ENCODE data around the gene BPIFB3.

The BPIFB3 gene

DNA sequence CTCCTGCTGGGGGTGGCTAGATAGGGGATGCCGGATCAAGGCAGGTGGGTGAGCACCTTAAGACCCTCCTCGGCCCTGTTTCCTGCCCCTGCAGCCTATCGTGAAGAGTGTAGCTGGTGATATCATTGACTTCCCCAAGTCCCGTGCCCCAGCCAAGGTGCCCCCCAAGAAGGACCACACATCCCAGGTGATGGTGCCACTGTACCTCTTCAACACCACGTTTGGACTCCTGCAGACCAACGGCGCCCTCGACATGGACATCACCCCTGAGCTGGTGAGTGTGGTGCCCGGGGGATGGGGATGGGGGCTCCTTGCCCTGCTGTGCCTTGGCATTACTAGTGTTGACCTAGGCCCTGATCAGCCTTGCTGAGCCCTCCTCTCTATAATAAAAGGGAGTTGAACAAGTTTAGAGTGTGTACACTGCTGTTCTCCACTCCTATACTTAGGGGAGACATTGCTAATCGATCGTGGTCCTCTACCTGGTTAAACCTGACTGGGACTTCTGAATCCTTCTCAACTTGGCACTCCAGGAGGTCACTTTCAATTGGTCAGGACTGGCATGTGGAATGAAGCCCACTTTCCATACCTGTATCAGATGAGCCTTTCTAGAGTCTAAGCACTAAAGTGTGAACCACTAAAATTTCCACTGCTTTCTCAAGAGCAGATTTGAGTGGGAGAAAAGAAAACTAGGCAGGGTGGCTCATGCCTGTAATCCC, 11.0 kb downstream of the BPIFB3 start:
- DNase-seq (ENCODE audit: low spot score) = no peak

- no peak for DNase-seq (ENCODE audit: low spot score)
Observed at GRCh38 chr20:33065785-33066184, 12.1 kb downstream of the BPIFB3 start.

DNA sequence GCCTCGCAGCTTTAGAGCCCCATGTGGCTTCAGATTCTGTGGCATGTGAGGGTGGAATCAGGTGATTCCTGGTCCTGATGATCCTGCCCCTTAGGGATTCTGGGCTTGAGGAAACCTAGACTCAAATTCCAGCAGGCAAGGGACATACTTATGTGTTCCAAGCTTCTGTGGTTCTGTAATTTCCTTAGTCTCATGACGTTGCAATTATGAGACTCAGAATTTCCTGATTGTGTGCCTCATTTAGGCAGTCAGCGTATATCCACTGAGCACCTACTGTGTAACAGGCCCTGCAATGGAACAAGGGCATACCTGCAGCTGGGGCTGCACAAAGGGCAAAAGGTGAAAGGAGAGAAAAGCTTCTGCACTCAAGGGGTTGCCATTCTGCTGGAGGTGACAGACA, 14.1 kb downstream of the BPIFB3 start:
- no peak for DNase-seq (ENCODE audit: low spot score)

DNA sequence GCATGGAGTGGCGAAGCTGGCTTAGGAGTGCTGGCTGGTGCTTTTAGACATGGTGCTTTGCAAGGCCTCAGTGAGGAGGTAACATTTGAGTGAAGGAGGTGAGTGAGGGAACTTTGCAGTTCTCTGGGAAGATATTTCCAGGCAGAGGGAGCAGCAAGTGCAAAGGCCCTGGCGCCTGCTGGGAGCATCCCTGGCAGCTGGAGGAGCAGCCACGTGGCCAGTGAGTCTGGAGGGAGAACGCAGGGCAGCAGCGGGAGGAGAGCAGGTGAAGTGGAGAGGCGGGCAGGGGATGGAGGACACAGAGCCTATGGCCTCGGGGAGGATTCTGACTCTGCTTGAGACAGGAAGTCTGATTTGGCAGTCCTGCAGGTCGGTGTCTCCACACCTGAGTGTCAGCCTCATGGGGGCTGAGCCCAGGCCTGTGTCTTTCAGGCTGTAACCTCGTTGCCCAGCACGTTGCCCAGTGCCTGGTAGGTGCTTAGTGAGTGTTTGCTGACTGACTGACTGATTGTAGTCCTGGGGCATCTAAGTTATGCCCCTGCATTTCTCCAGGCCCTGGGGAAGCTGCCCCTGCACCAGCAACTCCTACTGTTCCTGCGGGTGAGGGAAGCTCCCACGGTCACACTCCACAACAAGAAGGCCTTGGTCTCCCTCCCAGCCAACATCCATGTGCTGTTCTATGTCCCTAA, 14.7 kb downstream of the BPIFB3 start:
- no peak for DNase-seq (ENCODE audit: low spot score)

GRCh38 chr20:33069673-33070072, 16.0 kb downstream of the BPIFB3 start:
- no peak for DNase-seq (ENCODE audit: low spot score)

- no peak for DNase-seq (ENCODE audit: low spot score)
Observed at GRCh38 chr20:33070111-33071053, 16.7 kb downstream of the BPIFB3 start.

DNA sequence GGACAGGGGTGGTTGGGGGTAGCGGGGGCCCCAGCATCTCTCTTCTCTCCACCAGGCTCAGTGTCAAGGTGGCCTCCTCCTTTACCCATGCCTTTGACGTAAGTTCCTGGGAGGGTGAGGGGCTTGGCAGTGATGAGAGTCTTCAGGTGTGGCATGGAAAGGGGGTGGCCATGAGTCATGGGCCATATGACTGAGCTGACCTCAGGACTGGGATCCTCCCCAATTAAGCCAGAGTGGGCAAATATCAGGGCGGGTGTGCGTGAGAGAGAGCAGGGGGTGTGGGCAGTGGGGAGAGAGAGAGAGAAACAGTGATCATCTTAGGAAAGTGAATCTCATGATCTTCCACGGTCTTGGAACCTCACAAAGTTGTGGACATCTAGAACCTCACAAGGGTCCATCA, 17.5 kb downstream of the BPIFB3 start:
- DNase-seq (ENCODE audit: low spot score) = no peak

DNA sequence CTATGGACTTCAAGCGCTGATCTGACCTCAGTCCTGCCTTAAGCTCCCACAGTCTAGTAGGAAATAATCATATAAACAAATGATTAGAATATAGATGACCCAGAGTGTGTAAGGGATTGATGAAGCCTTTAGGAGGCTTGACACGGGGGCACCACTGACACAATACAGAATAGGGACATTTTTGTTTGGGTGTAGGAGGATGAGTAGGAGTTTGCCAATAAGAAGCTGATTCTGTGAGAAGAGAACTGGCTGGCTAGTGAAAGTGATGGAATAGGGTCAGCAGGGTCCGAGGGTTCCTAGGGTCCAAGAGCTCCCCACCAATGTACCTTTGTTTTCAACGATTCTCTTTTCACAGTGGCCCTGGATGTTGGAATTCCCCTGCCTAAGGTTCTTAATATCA, 18.7 kb downstream of the BPIFB3 start:
- no peak for DNase-seq (ENCODE audit: low spot score)

DNA sequence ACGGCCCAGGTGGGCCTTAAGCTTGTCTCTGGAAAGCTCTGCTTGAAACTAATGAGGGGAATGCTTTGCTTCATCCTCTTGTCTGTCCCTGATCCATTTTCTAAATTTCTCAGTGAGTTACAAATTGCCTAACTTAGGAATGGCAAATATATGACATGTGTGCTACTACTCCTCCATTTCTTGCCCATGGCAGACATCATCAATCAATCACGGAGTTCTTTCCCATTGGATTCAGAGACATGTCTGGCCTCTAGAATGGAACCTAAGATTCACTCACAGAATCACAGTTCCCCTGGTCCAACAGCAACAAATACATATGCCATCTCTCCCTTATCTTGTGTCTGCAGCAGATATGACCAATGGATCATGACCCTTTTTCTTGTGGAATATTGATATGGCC, 19.1 kb downstream of the BPIFB3 start:
- no peak for DNase-seq (ENCODE audit: low spot score)

DNA sequence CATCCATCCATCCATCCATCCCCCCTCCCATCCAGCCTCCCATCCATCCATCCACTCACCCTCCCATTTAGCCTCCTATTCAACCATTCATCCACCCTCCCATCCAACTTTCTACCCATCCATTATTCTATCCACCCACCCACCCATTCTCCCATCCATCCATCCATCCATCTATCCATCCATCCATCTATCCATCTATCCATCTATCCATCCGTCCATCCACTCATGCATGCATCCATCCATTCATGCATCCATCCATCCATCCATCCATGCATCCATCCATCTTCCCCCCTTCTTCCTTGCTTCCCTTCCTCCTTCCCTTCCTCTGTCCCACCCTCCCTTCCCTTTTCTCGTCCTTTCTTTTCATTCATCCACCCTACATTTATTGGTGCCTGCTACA, 21.0 kb downstream of the BPIFB3 start:
- no peak for DNase-seq (ENCODE audit: low spot score)

DNA sequence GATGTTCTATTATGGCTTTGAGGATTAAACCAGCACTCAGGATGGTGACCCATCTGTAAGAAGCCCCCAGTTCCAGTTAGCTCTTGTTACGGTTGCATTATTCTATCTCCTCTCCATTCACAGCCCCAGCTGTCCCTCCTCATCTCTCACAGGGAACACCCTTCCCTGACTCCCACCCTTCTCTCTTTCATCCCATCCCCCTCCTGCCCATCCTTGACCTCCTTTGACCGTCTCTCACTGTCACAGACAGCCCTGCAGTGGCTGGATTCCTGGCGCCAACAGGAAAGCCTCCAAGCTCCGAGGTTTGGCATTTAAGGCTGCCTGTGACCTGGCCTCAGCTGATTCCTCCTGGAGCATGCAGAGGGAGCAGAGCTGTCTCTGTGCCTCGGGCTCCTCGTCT, 21.6 kb downstream of the BPIFB3 start:
- no peak for DNase-seq (ENCODE audit: low spot score)

GRCh38 chr20:33076662-33077372, 23.1 kb downstream of the BPIFB3 start:
- no peak for DNase-seq (ENCODE audit: low spot score)

DNA sequence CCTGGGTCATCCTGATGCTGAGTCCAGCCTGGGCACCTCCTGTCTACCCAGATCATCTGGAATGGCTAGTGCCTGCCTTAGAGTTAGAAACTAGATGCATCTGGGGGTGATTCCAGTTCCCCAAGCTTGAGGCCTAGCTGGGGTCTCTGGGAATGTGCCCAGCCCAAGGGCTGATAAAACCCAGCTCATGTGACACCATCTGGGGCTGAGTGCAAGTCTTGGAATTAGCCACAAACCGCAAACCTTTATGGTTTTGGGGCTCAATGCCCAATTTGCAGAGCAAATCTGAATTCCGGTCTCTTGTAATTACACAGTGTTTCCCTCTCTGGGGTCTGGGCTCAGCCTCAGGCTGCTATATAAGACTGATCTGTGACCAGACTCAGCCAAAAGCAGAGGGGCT, 25.6 kb downstream of the BPIFB3 start, which contains the start of gene BPIFB4:
Gene BPIFB4, plus strand, starts transcription at position 385 of the 400 bp plus-strand sequence. CDS start 1,884 bp downstream, outside the sequence.
- no peak for DNase-seq (ENCODE audit: low spot score)

- DNase-seq (ENCODE audit: low spot score) = no peak
Observed at GRCh38 chr20:33081411-33082154, 27.9 kb downstream of the BPIFB3 start.

DNA sequence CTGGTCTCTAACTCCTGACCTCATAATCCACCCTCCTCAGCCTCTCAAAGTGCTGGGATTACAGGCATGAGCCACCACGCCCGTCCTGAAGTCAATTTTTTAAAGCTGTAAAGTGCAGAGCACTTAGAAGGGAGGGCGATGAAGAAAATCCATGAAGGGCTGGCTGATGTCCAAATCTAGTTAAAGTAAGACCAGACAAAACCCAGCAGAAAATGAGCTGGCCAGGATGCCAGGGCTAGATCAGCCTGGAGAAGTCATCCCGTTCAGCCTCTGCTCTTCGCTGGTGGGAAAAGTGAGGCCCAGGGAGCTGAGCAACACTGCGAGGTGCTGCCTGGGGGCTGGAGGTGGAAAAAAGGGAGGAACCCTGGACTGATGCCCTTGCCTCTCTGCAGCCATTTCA, 28.8 kb downstream of the BPIFB3 start:
- no peak for DNase-seq (ENCODE audit: low spot score)

DNA sequence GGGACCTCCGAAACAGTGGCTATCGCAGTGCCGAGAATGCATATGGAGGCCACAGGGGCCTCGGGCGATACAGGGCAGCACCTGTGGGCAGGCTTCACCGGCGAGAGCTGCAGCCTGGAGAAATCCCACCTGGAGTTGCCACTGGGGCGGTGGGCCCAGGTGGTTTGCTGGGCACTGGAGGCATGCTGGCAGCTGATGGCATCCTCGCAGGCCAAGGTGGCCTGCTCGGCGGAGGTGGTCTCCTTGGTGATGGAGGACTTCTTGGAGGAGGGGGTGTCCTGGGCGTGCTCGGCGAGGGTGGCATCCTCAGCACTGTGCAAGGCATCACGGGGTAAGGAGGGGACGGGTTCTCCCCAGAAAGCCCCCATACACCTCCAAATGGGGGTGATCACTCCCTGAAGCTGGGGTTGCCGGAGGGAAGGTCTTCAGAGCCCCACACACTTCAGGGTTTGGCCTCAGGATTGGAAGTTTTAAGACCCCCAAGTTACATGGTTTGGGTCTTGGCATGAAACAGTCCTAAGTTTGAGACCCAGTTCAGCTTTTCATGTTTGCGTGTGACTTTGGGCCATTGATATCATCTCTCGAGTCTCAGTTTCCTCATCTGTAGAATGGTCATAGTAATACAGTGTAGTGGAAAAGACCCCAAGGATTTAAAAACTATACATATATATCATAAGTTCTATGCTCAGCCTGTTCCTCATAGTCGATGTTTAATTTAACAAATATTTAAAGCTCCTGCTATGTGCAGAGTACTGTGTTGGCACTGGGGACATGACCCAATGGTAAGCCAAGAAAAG, 30.0 kb downstream of the BPIFB3 start:
- no peak for DNase-seq (ENCODE audit: low spot score)

DNA sequence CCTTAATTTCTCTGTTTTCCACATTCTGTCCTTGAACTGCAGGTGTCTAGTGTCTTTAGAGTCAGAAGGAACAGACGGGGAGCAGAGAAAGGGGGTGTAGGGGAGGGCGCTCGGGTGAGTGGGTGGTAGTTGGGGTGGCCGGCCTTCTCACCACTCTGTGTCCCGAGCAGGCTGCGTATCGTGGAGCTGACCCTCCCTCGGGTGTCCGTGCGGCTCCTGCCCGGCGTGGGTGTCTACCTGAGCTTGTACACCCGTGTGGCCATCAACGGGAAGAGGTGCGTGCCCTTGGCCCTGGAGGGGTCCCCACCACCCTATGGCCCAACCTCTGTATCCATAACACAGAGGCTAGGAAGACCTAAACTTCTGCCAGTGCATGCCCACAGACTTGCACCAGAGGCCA, 31.0 kb downstream of the BPIFB3 start:
- DNase-seq (ENCODE audit: low spot score) = no peak

GRCh38 chr20:33086052-33086722, 32.5 kb downstream of the BPIFB3 start:
- DNase-seq (ENCODE audit: low spot score) = no peak

DNA sequence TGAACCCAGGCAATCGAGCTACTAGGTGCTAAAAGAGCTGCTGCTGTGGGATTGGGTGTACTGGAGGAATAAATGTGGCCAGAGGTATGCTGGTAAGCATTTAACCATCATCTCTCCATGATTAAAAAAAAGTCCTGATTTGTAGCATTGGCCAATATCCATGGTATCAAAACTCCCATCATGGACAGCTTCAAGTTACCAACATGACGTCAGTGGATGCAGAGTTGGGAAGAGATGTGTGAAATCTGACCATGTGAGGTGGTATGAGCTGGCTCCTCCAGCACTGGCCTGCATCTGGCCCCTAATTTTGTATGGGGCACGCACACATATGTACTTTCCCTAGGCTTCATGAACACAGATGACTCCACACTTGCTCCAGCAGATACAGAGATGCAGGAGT, 37.4 kb downstream of the BPIFB3 start:
- DNase-seq (ENCODE audit: low spot score) = no peak

- DNase-seq (ENCODE audit: low spot score) = no peak
Observed at GRCh38 chr20:33091693-33092092, 38.0 kb downstream of the BPIFB3 start.

Measured in putamen (tissue), 1 donor.